GM12891 (cell line): Measurements from ENCODE around the gene LMNTD2.
A peak's percentile ranks its signal among the peaks of the same experiment; 100 is the strongest.

Experiments
- DNase-seq: peaks from one replicate; pipeline ENCODE4 v3.0.0; 2011; ENCODE audit warnings: low spot score; ENCODE audit not compliant: insufficient read length
- FAIRE-seq: peaks from 2 replicates; lab custom pipeline; 2011; peaks lifted over from hg19 to GRCh38; lab: Jason Lieb, UNC
- PAX5 ChIP-seq: IDR thresholded peaks from 2 replicates; pipeline ENCODE4 v1.6.1; 2011; ENCODE audit warnings: low read length, moderate library complexity, mild to moderate bottlenecking; ENCODE audit not compliant: insufficient read depth, severe bottlenecking
- POLR2A ChIP-seq: IDR thresholded peaks from 2 replicates; pipeline ENCODE4 v1.6.1; 2011; ENCODE audit warnings: low read depth, low read length, control low read depth
- POLR2AphosphoS5 ChIP-seq: IDR thresholded peaks from 2 replicates; pipeline ENCODE4 v1.6.1; 2011; ENCODE audit warnings: low read depth, low read length, control low read depth
- POU2F2 ChIP-seq: IDR thresholded peaks from 2 replicates; pipeline ENCODE4 v1.6.1; 2011; ENCODE audit warnings: low read depth, mild to moderate bottlenecking, control low read depth, low read length, moderate library complexity
- SPI1 ChIP-seq: IDR thresholded peaks from 2 replicates; pipeline ENCODE4 v1.6.1; 2011; ENCODE audit warnings: low read depth, low read length, control low read depth
- TAF1 ChIP-seq: IDR thresholded peaks from 2 replicates; pipeline ENCODE4 v1.6.1; 2011; ENCODE audit warnings: low read depth, low read length, control low read depth

The LMNTD2 gene

DNA sequence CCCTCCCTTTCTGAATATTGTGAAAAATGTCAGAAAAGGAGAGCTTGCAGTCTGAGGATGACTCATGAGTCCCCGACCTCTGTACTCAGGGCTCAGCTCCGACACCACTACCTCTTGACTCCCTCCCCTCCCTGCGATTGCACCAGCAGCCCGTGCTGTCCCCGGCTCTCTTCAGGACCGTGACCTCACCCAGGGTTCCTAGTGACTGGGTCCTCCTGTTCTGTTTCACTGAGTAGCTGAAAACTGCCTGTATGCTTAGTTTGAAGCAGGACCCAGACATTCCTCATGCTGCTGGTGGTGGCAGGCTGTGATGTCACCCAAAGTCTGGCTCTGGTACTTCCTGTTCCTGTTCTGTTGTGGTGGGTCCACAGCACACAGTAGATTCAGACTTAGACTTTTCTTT, 27.4 kb upstream of the LMNTD2 start:
- no peak for DNase-seq
- no peak for FAIRE-seq
- no peak for TF ChIP-seq SPI1
- TF ChIP-seq POU2F2, result no peak

DNA sequence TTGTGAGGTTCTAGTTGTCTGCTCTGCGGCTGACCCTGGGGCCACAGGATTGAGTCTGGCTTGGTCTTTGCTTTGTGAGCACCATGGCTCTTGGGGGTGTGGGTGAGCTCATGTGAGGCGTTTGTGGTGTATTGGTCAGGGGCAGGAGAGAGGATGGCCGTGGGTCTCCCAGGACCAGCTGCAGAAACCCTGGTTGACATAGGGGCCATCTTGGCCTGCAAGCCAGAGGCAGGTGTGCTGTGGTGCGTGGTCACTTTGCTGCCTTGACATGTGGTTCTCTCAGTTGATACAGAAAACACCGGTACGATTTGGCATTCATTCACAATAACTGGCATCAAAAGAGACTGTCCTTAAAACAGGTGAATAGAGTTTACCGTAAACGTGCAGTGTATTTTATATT, 27.0 kb upstream of the LMNTD2 start:
- no peak for TF ChIP-seq SPI1
- TF ChIP-seq TAF1, result no peak
- no peak for TF ChIP-seq POU2F2
- DNase-seq (no peak), FAIRE-seq (no peak)

DNA sequence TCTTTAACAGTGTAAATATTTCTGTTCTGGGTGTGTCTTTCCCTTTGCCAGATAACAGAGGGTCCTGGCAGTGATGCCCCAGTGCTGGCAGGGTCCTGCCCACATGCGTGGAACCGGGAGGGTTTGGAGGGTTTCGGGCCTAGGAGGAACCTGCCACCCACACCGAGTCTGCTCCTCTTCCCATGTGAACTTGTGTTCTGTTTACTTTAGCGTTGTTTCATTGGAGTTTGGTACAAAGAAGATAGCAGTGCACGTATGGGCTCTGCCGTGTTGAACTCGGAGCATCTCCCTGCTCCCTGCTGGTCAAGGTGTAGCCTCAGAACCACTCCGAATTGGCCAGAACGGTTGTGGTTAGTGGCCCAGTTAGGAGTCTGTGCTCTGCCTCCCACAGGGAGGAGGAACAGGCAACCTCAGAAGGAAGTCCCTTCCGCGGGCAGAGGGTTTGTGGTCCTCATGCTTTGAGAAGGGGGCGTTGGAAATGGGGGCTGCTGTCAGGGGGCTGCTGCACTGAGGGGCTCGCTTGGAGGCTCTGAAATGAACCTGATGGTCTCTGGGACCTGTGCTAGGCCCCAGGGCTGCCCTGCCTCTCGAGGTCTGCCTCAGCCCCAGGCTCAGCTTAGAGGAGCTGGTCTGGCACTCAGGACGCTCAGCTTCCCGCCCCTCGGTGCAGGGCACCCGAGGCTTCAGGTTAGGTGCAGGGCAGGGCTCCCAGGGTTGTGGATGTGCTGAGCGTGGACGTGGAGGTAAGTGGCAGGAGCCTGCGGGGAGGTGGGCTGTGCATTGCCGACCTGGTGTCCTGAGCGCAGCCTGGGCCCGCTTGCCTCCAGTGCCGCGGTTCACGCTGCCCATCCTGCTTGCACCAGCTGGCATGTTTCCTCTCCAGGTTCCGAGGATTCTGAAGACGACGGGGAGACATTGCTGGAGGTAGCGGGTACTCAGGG, 26.1 kb upstream of the LMNTD2 start:
- TF ChIP-seq POLR2AphosphoS5 (no peak), SPI1 (no peak), PAX5 (no peak), POLR2A (no peak), TAF1 (no peak), POU2F2 (no peak)
- FAIRE-seq (no peak), DNase-seq (no peak)

DNA sequence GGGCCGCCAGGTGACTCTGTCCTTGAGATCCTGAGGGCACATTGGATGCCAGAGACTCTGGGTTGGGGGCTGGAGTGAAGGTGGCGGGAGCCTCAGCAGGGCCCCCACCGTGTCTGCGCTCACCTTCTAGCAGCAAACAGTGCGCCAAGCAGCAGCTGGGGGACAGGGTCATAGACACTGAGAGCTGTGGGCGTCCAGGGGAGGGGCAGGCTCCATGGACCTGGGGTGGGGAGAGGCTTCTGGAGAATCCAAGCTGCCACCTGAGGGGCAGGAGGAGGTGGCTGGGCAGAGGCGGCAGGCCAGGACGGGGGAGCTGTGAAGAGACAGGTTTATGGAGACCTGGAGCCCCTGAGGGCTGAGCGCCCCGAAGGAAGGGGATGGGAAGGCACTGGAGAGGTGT, 23.7 kb upstream of the LMNTD2 start:
- DNase-seq, result no peak
- TF ChIP-seq POLR2A, result no peak
- no peak for TF ChIP-seq PAX5
- no peak for TF ChIP-seq SPI1
- no peak for TF ChIP-seq POU2F2
- no peak for TF ChIP-seq POLR2AphosphoS5
- TF ChIP-seq TAF1, result no peak
- no peak for FAIRE-seq

DNA sequence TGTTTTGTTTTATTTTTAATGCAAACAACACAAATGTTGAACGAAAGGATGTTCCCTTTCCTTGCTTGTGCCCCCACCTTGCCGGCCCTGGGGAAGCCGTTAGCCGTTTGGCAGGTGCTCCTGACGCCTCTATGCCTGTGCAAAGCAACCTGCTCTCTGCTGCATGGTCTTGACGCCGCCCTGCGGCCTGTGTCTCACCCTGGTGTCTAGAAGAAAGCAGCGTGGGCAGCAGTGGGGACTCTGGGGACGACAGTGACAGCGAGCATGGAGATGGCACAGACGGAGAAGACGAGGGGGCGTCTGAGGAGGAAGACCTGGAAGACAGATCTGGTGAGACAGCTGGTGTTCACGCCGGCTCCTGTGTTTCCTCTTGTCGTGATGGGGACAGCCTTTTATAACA, 21.2 kb upstream of the LMNTD2 start:
- no peak for FAIRE-seq
- TF ChIP-seq TAF1, result no peak
- TF ChIP-seq POU2F2, result no peak
- no peak for TF ChIP-seq PAX5
- TF ChIP-seq SPI1, result no peak
- TF ChIP-seq POLR2AphosphoS5, result no peak
- TF ChIP-seq POLR2A, result no peak
- no peak for DNase-seq

DNA sequence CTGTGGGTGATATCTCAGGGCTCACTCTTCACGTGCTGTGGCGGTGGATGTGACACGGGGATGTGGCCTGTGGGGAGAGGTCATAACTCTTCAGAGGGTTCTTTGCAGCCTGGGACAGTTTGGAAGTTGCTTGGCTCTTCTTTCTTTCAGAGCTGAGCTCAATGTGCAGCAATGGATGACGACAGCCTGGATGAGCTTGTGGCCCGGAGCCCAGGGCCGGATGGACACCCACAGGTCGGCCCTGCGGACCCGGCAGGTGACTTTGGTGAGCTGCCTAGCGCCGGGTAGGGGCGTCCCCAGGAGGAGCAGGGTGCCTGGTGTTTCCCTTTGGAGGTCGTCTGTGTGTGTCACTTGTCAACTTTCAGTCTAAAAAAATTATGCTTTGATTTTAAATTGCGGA, 20.8 kb upstream of the LMNTD2 start:
- TF ChIP-seq POU2F2, result no peak
- TF ChIP-seq SPI1, result no peak
- no peak for TF ChIP-seq POLR2A
- TF ChIP-seq PAX5, result no peak
- TF ChIP-seq TAF1, result no peak
- TF ChIP-seq POLR2AphosphoS5, result no peak
- FAIRE-seq (no peak), DNase-seq (no peak)

DNA sequence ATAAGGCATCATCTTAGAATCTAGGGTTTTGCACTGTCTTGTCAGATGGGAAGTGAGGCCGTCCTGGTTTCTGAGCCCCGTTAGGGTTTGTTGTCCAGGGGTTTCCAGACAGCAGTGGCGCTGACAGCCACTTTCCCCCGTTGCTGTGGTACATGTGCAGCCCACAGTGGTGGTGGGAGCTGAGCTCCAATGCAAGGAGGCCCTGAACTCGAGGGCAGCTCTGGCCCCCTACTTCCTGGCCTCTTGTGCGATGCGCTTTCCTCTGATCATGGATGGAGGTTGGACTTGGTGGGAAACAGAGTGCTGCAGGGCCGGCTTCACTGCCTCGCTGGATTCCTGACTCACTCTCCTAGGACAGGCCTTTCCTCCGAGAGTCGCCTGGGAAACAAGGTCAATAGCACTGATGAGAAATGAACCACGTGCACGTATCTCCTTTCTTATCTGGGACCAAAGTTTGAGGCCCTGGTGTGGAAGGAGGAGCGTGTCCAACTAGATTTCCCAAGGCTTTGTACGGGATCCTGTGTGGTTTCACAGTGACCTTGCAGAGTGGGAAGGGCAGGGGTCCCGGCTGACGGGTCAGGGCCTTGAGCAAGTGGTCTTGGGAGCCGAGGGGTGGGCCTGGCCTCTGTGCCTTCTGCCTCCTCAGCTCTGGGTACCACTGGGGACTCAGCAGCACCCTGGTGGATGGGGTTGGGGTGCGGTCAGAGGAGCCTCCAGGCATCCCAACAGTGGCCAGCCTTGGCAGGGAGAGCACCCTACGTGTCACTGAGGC, 19.5 kb upstream of the LMNTD2 start:
- TF ChIP-seq TAF1, result no peak
- no peak for TF ChIP-seq POU2F2
- no peak for TF ChIP-seq POLR2A
- no peak for TF ChIP-seq PAX5
- no peak for TF ChIP-seq POLR2AphosphoS5
- no peak for TF ChIP-seq SPI1
- DNase-seq (no peak), FAIRE-seq (peak; percentile 45)

DNA sequence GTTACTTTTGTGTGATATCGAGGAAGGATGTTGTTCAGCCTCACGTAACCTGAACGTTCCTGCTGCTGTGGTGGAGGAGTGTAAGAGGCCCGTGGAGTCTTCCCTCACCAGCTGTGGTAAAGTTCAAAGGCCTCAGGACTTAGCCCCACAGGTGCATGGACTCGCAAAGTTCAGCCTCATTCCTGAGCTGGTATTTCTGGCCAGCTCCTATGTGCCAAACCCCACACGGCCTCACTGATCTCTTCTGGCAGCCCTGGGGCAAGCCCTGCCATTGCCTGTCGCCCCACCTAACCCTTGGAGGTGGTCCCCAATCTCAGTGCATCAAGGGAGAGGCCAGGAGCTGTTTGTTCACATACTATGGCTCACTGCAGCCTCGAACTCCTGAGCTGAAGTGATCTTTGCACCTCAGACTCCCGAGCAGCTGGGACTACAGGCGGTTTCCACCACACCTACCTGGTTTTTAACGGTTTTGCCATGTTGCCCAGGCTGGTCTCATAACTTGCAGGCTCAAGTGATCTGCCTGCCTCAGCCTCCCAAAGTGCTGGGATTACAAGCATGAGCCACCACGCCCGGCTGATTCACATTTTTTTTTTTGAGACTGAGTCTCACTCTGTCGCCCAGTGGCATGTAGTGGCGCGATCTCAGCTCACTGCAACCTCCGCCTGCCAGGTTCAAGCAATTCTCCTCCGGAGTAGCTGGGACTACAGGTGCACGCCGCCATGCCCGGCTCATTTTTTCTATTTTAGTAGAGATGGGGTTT, 17.9 kb upstream of the LMNTD2 start:
- DNase-seq (no peak), FAIRE-seq (peak; percentile 23)
- no peak for TF ChIP-seq SPI1
- no peak for TF ChIP-seq POLR2AphosphoS5
- no peak for TF ChIP-seq POLR2A
- TF ChIP-seq POU2F2, result no peak
- TF ChIP-seq TAF1, result no peak
- no peak for TF ChIP-seq PAX5

DNA sequence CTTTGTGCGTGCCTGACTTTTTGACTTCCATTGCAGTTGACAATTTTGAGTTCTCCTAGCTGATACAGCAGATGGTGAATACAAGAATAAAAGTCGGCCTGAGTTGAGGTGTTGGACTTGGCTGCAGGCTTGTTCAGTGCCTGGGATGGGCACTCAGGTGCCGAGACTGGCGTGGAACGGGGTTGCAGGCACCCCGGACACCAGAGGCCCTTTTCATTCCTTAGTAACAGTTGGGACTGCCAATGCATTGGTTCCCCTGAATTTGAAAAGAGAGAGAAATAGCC, 17.0 kb upstream of the LMNTD2 start:
- DNase-seq, result no peak
- FAIRE-seq, result no peak
- TF ChIP-seq POLR2AphosphoS5 (no peak), POLR2A (no peak), SPI1 (no peak), PAX5 (no peak), TAF1 (no peak), POU2F2 (no peak)
